OCI-LY1 (cell line): Measurements from ENCODE around the gene HAGH.

ENCODE experiments used
- H2AFZ ChIP-seq: fragments of 200-600 bp; sonication (generic), shearing (Covaris generic); 2 replicates; pipeline ENCODE4 v1.6.0; 2014; ENCODE audit warnings: antibody characterized with exemption, mild to moderate bottlenecking, low read length
- H3F3A ChIP-seq: fragments of 200-600 bp; sonication (generic), shearing (Covaris generic); 2 replicates; pipeline ENCODE4 v1.6.0; 2014; ENCODE audit warnings: mild to moderate bottlenecking, antibody characterized with exemption, low read length, moderate library complexity; ENCODE audit not compliant: insufficient read depth
- H3K27ac ChIP-seq: fragments of 200-600 bp; sonication (generic); 2 replicates; pipeline ENCODE4 v1.5.1; 2014; ENCODE audit warnings: low read length, mixed run types, mild to moderate bottlenecking, low read depth; ENCODE audit not compliant: poor library complexity, severe bottlenecking
- H3K27me3 ChIP-seq: fragments of 200-600 bp; sonication (generic); 2 replicates; pipeline ENCODE4 v1.6.0; 2014; ENCODE audit warnings: antibody characterized with exemption, mild to moderate bottlenecking, low read length, moderate library complexity; ENCODE audit not compliant: insufficient read depth
- H3K36me3 ChIP-seq: fragments of 200-600 bp; sonication (generic); 2 replicates; pipeline ENCODE4 v1.6.1; 2014; ENCODE audit warnings: mild to moderate bottlenecking, antibody characterized with exemption, low read length, moderate library complexity, mixed read lengths; ENCODE audit not compliant: insufficient read depth
- H3K4me1 ChIP-seq: fragments of 200-600 bp; sonication (generic); 2 replicates; pipeline ENCODE4 v1.5.1; 2014; ENCODE audit warnings: mild to moderate bottlenecking, low read length, moderate library complexity; ENCODE audit not compliant: insufficient read depth, severe bottlenecking
- H3K4me2 ChIP-seq: fragments of 200-600 bp; sonication (generic), shearing (Covaris generic); 2 replicates; pipeline ENCODE4 v1.6.1; 2014; ENCODE audit warnings: low read length
- H3K4me3 ChIP-seq: fragments of 200-600 bp; sonication (generic); 2 replicates; pipeline ENCODE4 v1.5.1; 2014; ENCODE audit warnings: low read length, low read depth, mild to moderate bottlenecking, mixed read lengths; ENCODE audit not compliant: poor library complexity, severe bottlenecking
- H3K79me2 ChIP-seq: fragments of 200-600 bp; shearing (Covaris generic); 2 replicates; pipeline ENCODE4 v1.6.1; 2016; ENCODE audit warnings: mixed run types, low read length, mixed read lengths; ENCODE audit not compliant: insufficient read depth
- H3K9ac ChIP-seq: fragments of 200-600 bp; sonication (generic), shearing (Covaris generic); 2 replicates; pipeline ENCODE4 v1.6.1; 2014; ENCODE audit warnings: mild to moderate bottlenecking, low read length, mixed read lengths
- H3K9me2 ChIP-seq: fragments of 200-600 bp; sonication (generic), shearing (Covaris generic); 2 replicates; pipeline ENCODE4 v1.6.1; 2014; ENCODE audit warnings: low read depth, mild to moderate bottlenecking, low read length, mixed read lengths
- H3K9me3 ChIP-seq: fragments of 200-600 bp; shearing (Covaris generic); 2 replicates; pipeline ENCODE4 v1.6.1; 2014; ENCODE audit warnings: low read length, mixed read lengths
- H4K20me1 ChIP-seq: fragments of 200-600 bp; sonication (generic), shearing (Covaris generic); 2 replicates; pipeline ENCODE4 v1.6.0; 2016; ENCODE audit warnings: mild to moderate bottlenecking, low read length; ENCODE audit not compliant: insufficient read depth
- EZH2 ChIP-seq: fragments of 200-600 bp; sonication (generic), shearing (Covaris generic); IDR thresholded peaks from 2 replicates; pipeline ENCODE4 v1.8.0; 2017; ENCODE audit warnings: borderline replicate concordance, mixed run types, mild to moderate bottlenecking, antibody characterized with exemption, low read length, moderate library complexity, mixed read lengths
- TF ChIP-seq, protein P1 (sequence below): fragments of 200-600 bp; sonication (generic), shearing (Covaris generic); IDR thresholded peaks from 2 replicates; pipeline ENCODE4 v1.5.1; 2017; ENCODE audit warnings: mild to moderate bottlenecking, antibody characterized with exemption, low read length, moderate library complexity, mixed read lengths

The HAGH gene

DNA sequence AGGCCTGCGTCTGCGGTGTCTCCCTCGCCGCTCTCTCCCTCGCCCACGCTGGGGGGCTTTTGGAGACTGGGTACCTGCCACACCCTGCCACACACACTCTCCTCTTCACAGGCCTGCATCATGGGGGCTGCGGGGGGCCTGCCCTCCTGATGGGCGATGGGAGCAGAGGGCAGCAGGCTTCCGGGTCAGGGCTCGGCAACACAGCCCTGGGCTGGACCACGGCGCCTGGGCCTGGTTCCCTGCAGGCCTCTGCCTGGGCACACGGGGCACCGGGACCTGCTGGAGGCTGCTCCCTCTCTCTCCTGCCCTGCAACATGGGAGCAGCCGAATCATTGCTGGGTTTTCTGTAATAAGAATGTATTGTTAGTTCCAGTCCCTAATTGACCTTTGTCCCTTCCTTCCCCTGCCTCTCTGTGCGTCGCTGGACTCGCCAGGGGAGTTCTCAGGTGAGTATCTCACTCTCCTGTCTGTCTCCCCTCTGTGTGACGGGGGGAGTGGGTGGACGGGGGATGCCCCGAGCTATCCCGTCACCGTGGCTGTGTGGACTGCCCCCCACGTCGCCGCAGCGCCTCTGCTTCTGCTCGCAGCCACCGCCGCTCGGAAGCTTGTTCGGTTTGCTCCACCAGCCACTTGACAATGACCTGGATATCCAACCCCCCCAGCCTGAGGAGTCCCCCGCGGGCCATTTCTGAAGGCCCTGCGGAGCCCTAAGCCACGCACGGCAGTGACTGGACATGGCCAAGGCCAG, 68.7 kb downstream of the HAGH start:
- Histone ChIP-seq H3F3A (no peaks in the 10 kb centered on the region), H3K9me2 (no peaks in the 10 kb centered on the region), H3K4me3 (no peak overlapping the region), H2AFZ (no peak overlapping the region), H4K20me1 (no peaks in the 10 kb centered on the region), H3K9ac (no peak overlapping the region), H3K79me2 (no peaks in the 10 kb centered on the region), H3K27ac (no peak overlapping the region), H3K4me1 (no peaks in the 10 kb centered on the region), H3K36me3 (peaks cover 42% of the 10 kb centered on the region), H3K4me2 (no peak overlapping the region), H3K27me3 (no peaks in the 10 kb centered on the region), H3K9me3 (no peaks in the 10 kb centered on the region)
- TF ChIP-seq, protein P1, sequence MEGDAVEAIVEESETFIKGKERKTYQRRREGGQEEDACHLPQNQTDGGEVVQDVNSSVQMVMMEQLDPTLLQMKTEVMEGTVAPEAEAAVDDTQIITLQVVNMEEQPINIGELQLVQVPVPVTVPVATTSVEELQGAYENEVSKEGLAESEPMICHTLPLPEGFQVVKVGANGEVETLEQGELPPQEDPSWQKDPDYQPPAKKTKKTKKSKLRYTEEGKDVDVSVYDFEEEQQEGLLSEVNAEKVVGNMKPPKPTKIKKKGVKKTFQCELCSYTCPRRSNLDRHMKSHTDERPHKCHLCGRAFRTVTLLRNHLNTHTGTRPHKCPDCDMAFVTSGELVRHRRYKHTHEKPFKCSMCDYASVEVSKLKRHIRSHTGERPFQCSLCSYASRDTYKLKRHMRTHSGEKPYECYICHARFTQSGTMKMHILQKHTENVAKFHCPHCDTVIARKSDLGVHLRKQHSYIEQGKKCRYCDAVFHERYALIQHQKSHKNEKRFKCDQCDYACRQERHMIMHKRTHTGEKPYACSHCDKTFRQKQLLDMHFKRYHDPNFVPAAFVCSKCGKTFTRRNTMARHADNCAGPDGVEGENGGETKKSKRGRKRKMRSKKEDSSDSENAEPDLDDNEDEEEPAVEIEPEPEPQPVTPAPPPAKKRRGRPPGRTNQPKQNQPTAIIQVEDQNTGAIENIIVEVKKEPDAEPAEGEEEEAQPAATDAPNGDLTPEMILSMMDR: no peak
- TF ChIP-seq EZH2: no peak
